Dermis lymphatic vessel endothelial cell (primary cell): Measurements from ENCODE around the gene PNPLA1. TPM values are rescaled to one million over a fixed set of nuclear protein-coding genes. Genes with fewer than 3 reads are reported as not detected.

Experiments
- total RNA-seq: library from RNA; depleted of rRNA; stranded (reverse); fragments of >200 nt; gene quantifications from 2 replicates; pipeline ENCODE4 v1.2.1, GENCODE V29; 2014

PNPLA1 gene
- total RNA-seq: not detected in 2 replicates

GRCh38 chr6:36269834-36270705 lies at the start of gene PNPLA1:
TSS of gene PNPLA1 (plus strand) at chr6:36270060. CDS start at chr6:36270460, 400 bp downstream.

DNA sequence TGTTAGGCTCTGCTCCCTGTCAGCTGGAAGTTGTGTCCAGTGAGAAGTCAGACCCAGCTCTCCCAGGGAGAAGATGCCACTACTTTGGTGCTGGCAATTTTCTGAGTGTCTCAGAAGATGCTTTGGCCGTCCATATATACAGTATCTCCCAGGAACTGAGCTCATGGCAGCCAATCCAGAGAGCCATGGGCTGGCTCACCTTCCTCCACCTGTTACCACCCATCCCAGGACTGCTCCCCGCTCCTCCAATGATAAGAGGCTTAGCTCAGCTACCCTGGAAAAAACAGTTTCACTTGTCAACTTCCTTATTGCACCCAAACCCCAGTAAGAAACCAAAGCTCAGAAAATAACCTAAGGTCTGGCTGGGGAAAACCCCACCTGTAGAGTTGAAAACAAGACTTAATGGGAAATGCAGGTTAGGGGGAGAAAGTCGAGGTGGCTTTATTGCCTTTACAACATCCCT lies 67.0 kb downstream of the PNPLA1 start, which contains the start of gene BNIP5:
Gene BNIP5, minus strand, starts transcription at position 110 of the 463 bp plus-strand sequence. CDS start 6,198 bp downstream, outside the sequence.

Other genes starting within 250 kb of the PNPLA1 start
- gene SLC26A8, start 245.4 kb upstream of the PNPLA1 start, total RNA-seq: not detected in 2 replicates
- 38.4 and 40.1 TPM in 2 replicates for gene MAPK14, start 242.3 kb upstream of the PNPLA1 start, total RNA-seq
- 3.4 and 5.5 TPM in 2 replicates for gene MAPK13, start 139.5 kb upstream of the PNPLA1 start, total RNA-seq
- 6.8 and 7.6 TPM in 2 replicates for gene BRPF3, start 73.3 kb upstream of the PNPLA1 start, total RNA-seq
- gene BNIP5, start 66.8 kb downstream of the PNPLA1 start, total RNA-seq: not detected in 2 replicates
- not detected in 2 replicates for gene ETV7, start 117.6 kb downstream of the PNPLA1 start, total RNA-seq
- 0.09 and 0.11 TPM in 2 replicates for gene PXT1, start 172.8 kb downstream of the PNPLA1 start, total RNA-seq
- 132 and 149 TPM in 2 replicates for gene KCTD20, start 172.9 kb downstream of the PNPLA1 start, total RNA-seq